Measurements from ENCODE around the gene HES6. TPM values are rescaled to one million over a fixed set of nuclear protein-coding genes. Genes with fewer than 3 reads are reported as not detected.
A peak's percentile ranks its signal among the peaks of the same experiment; 100 is the strongest.

HES6 gene
- polyA plus RNA-seq, 4 donors = 4.5 to 9.0 (median 4.7) TPM

- DNase-seq (ENCODE audit: low read depth in 4 of 4, low spot score in 3 of 4) = no peak
Observed at GRCh38 chr2:238203973-238204683, 35.7 kb downstream of the HES6 start.

- DNase-seq (ENCODE audit: low read depth in 4 of 4, low spot score in 3 of 4) = peak; percentile 44 to 75 (median 68)
Observed at GRCh38 chr2:238203094-238203972, 36.5 kb downstream of the HES6 start, which contains the start of gene ILKAP. Gene ILKAP (minus strand): TSS chr2:238203695. CDS start chr2:238203553, 142 bp downstream.

GRCh38 chr2:238202326-238203093 lies 37.3 kb downstream of the HES6 start:
- DNase-seq (ENCODE audit: low read depth in 4 of 4, low spot score in 3 of 4) = no peak

- no peak for DNase-seq (ENCODE audit: low read depth in 4 of 4, low spot score in 3 of 4)
Observed at GRCh38 chr2:238190445-238190844, 49.4 kb downstream of the HES6 start.

Other genes with a start within 250 kb of the HES6 start
- gene SCLY, start 179.0 kb downstream of the HES6 start, polyA plus RNA-seq (ENCODE audit: insufficient read length in 4 of 4) = 10 to 100 TPM in 3 of 4 donors, 1 to 10 TPM in 1; 6.7 to 32.9 (median 28.1) TPM
- 1 to 10 TPM in 3 of 4 donors, under 1 TPM in 1; 0.86 to 2.9 (median 1.7) TPM for gene ESPNL, start 139.7 kb downstream of the HES6 start, polyA plus RNA-seq (ENCODE audit: insufficient read length in 4 of 4)
- gene KLHL30, start 101.4 kb downstream of the HES6 start, polyA plus RNA-seq (ENCODE audit: insufficient read length in 4 of 4) = under 1 TPM; 0.10 to 0.50 (median 0.31) TPM
- gene ERFE, start 81.1 kb downstream of the HES6 start, polyA plus RNA-seq (ENCODE audit: insufficient read length in 4 of 4) = 1 to 10 TPM in 3 of 4 donors, under 1 TPM in 1; 0.70 to 7.7 (median 5.0) TPM
- gene ILKAP, start 36.3 kb downstream of the HES6 start, polyA plus RNA-seq (ENCODE audit: insufficient read length in 4 of 4) = 10 to 100 TPM; 35.8 to 56.2 (median 41.1) TPM
- 1 to 10 TPM; 5.4 to 9.4 (median 7.6) TPM for gene PER2, start 48.6 kb upstream of the HES6 start, polyA plus RNA-seq (ENCODE audit: insufficient read length in 4 of 4)
- 10 to 100 TPM; 17.1 to 20.6 (median 20.1) TPM for gene TRAF3IP1, start 80.5 kb upstream of the HES6 start, polyA plus RNA-seq (ENCODE audit: insufficient read length in 4 of 4)
- gene ASB1, start 186.9 kb upstream of the HES6 start, polyA plus RNA-seq (ENCODE audit: insufficient read length in 4 of 4) = 10 to 100 TPM; 28.5 to 34.2 (median 29.9) TPM

Measured in left renal pelvis (tissue), 4 donors.